ENCODE results near the gene HDAC4.

Gene HDAC4

GRCh38 chr2:239223310-239224198 lies 177.3 kb downstream of the HDAC4 start:
- no peaks in the 10 kb centered on the region for H3K27me3 Mint-ChIP-seq (ENCODE audit: low read depth)
- H3K4me1 Mint-ChIP-seq (ENCODE audit: low read depth): peaks cover 40% of the 10 kb centered on the region
- DNase-seq (ENCODE audit: low spot score): no peak
- H3K27ac Mint-ChIP-seq: no peak overlapping the region
- no peak overlapping the region for H3K4me3 Mint-ChIP-seq
- H3K36me3 Mint-ChIP-seq (ENCODE audit: low read depth): peaks cover 26% of the 10 kb centered on the region
- no peaks in the 10 kb centered on the region for H3K9me3 Mint-ChIP-seq

DNA sequence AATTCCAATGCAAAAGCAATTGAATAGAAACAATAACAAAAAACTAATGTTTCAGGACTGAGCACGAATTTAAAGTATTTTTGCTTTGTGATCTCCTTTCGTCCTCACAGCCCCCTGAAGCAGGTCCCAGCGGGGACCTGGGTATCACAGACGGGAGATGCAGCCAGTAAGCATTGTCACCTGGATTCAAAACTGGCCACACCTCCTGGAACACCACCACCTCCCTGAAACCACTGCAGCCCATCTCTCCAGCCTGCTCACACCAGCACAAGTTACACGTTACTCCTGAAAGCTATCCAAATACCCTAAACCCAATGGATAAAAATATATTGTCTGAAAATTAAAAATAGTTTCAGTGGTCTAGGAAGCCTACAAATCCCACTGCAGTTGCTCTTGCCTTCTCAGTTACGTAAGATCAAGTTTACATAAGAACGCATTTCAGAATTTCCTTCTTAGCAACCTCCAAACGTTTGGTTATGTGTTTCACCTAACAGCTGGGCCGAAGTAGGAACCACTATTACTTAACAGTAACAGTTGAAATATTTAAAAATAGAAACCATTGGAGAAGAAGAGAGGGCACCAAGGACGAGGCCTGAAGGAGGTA lies 178.0 kb downstream of the HDAC4 start:
- DNase-seq (ENCODE audit: low spot score): no peak
- H3K4me3 Mint-ChIP-seq: peak overlapping the region; percentile 56
- peaks cover 26% of the 10 kb centered on the region for H3K36me3 Mint-ChIP-seq (ENCODE audit: low read depth)
- no peaks in the 10 kb centered on the region for H3K27me3 Mint-ChIP-seq (ENCODE audit: low read depth)
- no peaks in the 10 kb centered on the region for H3K9me3 Mint-ChIP-seq
- H3K27ac Mint-ChIP-seq: peak overlapping the region; percentile 24
- peaks cover 40% of the 10 kb centered on the region for H3K4me1 Mint-ChIP-seq (ENCODE audit: low read depth)

DNA sequence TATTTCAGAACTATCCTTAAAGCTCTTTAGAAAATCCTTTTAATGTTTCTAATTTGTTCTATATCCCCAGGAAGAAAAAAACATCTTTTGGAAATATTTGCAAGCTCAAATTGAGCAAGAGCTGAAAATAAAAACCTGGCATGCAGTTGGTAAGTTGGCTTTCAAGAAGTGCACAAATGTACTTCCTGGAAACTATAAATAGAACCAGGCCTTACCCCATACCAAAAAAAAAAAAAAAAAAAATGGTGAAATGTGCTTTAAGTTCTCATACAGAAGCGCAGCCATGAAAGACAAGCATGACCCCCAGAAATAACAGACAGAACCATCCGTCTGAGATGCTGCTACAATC lies 178.5 kb downstream of the HDAC4 start:
- peaks cover 43% of the 10 kb centered on the region for H3K4me1 Mint-ChIP-seq (ENCODE audit: low read depth)
- H3K36me3 Mint-ChIP-seq (ENCODE audit: low read depth): peaks cover 30% of the 10 kb centered on the region
- peak overlapping the region; percentile 56 for H3K4me3 Mint-ChIP-seq
- no peaks in the 10 kb centered on the region for H3K27me3 Mint-ChIP-seq (ENCODE audit: low read depth)
- peak overlapping the region; percentile 36 for H3K27ac Mint-ChIP-seq
- no peaks in the 10 kb centered on the region for H3K9me3 Mint-ChIP-seq
- DNase-seq (ENCODE audit: low spot score): no peak

- peaks cover 35% of the 10 kb centered on the region for H3K36me3 Mint-ChIP-seq (ENCODE audit: low read depth)
- H3K27me3 Mint-ChIP-seq (ENCODE audit: low read depth): no peaks in the 10 kb centered on the region
- H3K4me1 Mint-ChIP-seq (ENCODE audit: low read depth): peaks cover 53% of the 10 kb centered on the region
- no peaks in the 10 kb centered on the region for H3K9me3 Mint-ChIP-seq
- H3K4me3 Mint-ChIP-seq: no peak overlapping the region
- DNase-seq (ENCODE audit: low spot score): no peak
- no peak overlapping the region for H3K27ac Mint-ChIP-seq
These were observed 179.8 kb downstream of the HDAC4 start for GRCh38 chr2:239220981-239221396.

- Mint-ChIP-seq H3K27me3 (ENCODE audit: low read depth) (no peaks in the 10 kb centered on the region), H3K36me3 (ENCODE audit: low read depth) (peaks cover 38% of the 10 kb centered on the region), H3K4me1 (ENCODE audit: low read depth) (peaks cover 53% of the 10 kb centered on the region), H3K27ac (no peak overlapping the region), H3K4me3 (no peak overlapping the region), H3K9me3 (no peaks in the 10 kb centered on the region)
- DNase-seq (ENCODE audit: low spot score): no peak
These were observed 180.5 kb downstream of the HDAC4 start for GRCh38 chr2:239220341-239220740.

- peaks cover 53% of the 10 kb centered on the region for H3K4me1 Mint-ChIP-seq (ENCODE audit: low read depth)
- H3K36me3 Mint-ChIP-seq (ENCODE audit: low read depth): peaks cover 33% of the 10 kb centered on the region
- H3K9me3 Mint-ChIP-seq: no peaks in the 10 kb centered on the region
- H3K27ac Mint-ChIP-seq: peak overlapping the region; percentile 89
- H3K4me3 Mint-ChIP-seq: peak overlapping the region; percentile 86
- peak; percentile 65 for DNase-seq (ENCODE audit: low spot score)
- no peaks in the 10 kb centered on the region for H3K27me3 Mint-ChIP-seq (ENCODE audit: low read depth)
These were observed 184.1 kb downstream of the HDAC4 start for GRCh38 chr2:239216614-239217273.

DNA sequence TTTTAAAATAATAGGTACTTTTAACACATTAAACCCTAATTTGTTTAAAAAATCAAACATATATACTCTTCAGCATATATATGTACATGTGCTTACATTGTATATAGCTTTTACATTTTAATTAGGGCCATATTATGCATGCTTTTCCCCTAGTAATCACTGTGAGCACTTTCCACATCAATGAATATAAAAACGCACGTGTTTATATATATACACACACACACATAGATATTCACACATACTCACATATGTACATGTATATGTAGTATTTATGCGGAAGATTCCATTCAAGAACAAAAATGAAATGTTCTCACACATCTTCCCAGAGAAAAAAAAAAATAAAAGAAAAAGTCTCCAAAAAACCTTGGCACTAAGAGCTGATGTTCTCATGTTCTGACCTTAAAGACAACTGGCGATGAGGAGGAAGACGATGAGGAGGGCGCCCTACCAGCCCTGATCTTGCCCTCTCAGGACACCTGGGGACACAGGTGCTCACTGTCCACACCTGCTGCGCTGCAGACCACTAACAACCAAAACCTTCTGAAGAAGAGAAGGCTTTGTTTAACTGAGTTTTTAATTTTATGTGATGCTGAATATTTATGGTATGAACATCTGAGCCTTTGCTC lies 184.7 kb downstream of the HDAC4 start:
- peaks cover 31% of the 10 kb centered on the region for H3K36me3 Mint-ChIP-seq (ENCODE audit: low read depth)
- peaks cover 56% of the 10 kb centered on the region for H3K4me1 Mint-ChIP-seq (ENCODE audit: low read depth)
- no peaks in the 10 kb centered on the region for H3K9me3 Mint-ChIP-seq

DNA sequence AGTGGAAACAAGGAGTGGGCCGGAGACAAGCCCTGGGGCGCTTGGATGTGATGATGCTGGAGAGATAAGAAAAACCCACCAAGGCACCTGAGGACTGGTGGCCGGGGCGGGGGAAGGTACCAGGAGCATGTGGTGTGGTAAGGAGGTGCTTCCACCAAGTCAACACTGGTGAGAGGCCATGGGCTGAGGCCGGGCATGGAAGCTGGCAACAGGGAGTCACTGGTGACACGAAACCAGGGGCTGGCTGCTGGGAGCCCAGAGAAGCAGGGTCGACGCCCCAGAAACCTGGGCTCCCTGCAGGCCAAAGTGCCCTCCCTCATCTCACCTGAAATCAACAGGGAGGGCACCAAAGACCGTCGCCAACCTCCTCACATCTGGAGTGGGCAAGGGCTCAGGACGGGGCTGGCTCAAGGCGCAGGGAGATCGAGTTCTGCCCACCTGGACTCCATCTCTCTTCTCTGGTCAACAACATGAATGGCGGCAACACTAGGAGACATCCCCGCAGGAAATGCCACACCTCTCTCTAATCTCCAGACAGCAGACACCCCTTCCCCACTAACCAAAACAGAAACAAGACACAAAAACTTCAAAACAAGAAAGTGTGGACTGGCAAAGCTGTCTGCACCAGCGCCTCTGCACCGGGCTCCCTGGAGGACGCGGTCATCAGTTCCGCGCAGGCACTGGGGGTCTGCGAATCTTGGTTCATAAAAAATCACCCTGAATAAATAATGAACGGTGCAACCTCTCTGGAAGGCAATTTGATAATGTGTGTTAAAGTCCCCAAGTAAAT lies 185.5 kb downstream of the HDAC4 start:
- DNase-seq (ENCODE audit: low spot score): no peak
- Mint-ChIP-seq H3K27ac (no peak overlapping the region), H3K36me3 (ENCODE audit: low read depth) (peaks cover 28% of the 10 kb centered on the region), H3K4me3 (no peak overlapping the region), H3K4me1 (ENCODE audit: low read depth) (peaks cover 51% of the 10 kb centered on the region), H3K27me3 (ENCODE audit: low read depth) (no peaks in the 10 kb centered on the region), H3K9me3 (no peaks in the 10 kb centered on the region)

More for the DNA sequence above, 184.7 kb downstream of the HDAC4 start:
- DNase-seq (ENCODE audit: low spot score): no peak
- H3K27ac Mint-ChIP-seq: peak overlapping the region; percentile 89
- no peaks in the 10 kb centered on the region for H3K27me3 Mint-ChIP-seq (ENCODE audit: low read depth)
- H3K4me3 Mint-ChIP-seq: peak overlapping the region; percentile 86

- H3K27ac Mint-ChIP-seq: peak overlapping the region; percentile 43
These were observed 186.1 kb downstream of the HDAC4 start for GRCh38 chr2:239214725-239215124.

DNA sequence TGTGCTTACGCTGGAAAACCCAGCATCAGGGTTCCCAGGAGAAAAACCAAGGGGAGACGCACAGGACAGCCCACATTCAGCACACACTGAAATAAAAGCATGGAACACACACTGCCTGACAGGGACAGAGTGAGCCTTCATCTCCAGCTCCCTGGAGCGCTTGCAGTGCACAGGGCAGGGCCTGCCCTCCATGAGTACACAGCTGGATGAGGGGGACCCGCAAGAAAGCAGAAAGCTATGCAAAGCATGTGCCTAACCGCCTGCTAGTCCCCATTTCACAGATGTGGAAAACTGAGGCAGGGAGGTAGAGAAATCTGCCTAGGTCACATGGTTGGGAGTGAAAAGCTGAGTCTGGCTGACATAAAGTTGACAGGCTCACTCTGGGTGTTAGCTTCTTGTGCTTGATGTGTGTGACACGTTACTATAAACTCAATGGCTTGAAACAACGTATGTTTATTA lies 187.1 kb downstream of the HDAC4 start:
- no peaks in the 10 kb centered on the region for H3K9me3 Mint-ChIP-seq

More at GRCh38 chr2:239214725-239215124, 186.1 kb downstream of the HDAC4 start:
- Mint-ChIP-seq H3K27me3 (ENCODE audit: low read depth) (no peaks in the 10 kb centered on the region), H3K4me3 (no peak overlapping the region), H3K4me1 (ENCODE audit: low read depth) (peaks cover 51% of the 10 kb centered on the region), H3K36me3 (ENCODE audit: low read depth) (peaks cover 23% of the 10 kb centered on the region), H3K9me3 (no peaks in the 10 kb centered on the region)
- DNase-seq (ENCODE audit: low spot score): no peak

DNA sequence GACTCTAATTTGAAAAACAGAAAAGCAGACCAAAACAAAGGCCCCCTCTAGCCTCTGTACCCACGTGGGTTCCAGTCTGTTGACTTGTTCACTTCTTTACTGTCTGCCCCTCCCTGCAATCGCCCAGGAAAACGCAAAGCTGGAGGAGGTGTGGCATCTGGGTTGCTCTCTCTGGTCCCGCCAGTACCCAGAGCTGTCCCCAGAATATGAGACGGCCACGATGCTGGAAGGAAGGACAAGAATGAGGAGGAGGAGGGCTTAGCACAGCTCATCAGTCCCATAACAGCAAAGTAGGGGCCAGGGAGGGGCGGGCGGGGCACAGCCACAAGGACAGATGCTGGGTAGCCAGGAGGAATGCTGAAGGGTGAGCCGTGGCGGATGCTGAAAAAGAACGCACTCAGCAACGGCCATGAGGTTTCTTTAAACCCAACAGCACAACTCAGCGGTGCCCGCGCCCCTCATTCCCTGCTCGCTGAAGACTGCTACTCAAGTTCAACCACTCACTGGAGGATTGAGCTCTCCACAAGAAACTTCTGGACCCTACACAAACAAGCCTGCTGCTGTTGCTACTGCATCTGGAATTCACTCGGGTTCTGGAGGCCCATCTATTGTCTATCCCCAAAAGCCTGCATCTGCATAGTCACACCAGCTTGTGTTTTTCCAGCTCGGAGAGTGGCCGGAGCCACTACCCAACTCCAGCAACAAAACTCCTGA lies 187.7 kb downstream of the HDAC4 start:
- no peak overlapping the region for H3K27ac Mint-ChIP-seq
- H3K27me3 Mint-ChIP-seq (ENCODE audit: low read depth): no peaks in the 10 kb centered on the region
- no peak for DNase-seq (ENCODE audit: low spot score)
- peaks cover 18% of the 10 kb centered on the region for H3K36me3 Mint-ChIP-seq (ENCODE audit: low read depth)
- no peak overlapping the region for H3K4me3 Mint-ChIP-seq
- peaks cover 58% of the 10 kb centered on the region for H3K4me1 Mint-ChIP-seq (ENCODE audit: low read depth)
- no peaks in the 10 kb centered on the region for H3K9me3 Mint-ChIP-seq

More for the DNA sequence above, 187.1 kb downstream of the HDAC4 start:
- no peak overlapping the region for H3K4me3 Mint-ChIP-seq
- H3K27ac Mint-ChIP-seq: no peak overlapping the region
- peaks cover 18% of the 10 kb centered on the region for H3K36me3 Mint-ChIP-seq (ENCODE audit: low read depth)
- H3K4me1 Mint-ChIP-seq (ENCODE audit: low read depth): peaks cover 56% of the 10 kb centered on the region
- H3K27me3 Mint-ChIP-seq (ENCODE audit: low read depth): no peaks in the 10 kb centered on the region
- no peak for DNase-seq (ENCODE audit: low spot score)

GRCh38 chr2:239212121-239212928 lies 188.5 kb downstream of the HDAC4 start:
- Mint-ChIP-seq H3K9me3 (no peaks in the 10 kb centered on the region), H3K4me1 (ENCODE audit: low read depth) (peaks cover 53% of the 10 kb centered on the region), H3K36me3 (ENCODE audit: low read depth) (peaks cover 14% of the 10 kb centered on the region), H3K27ac (no peak overlapping the region), H3K4me3 (no peak overlapping the region), H3K27me3 (ENCODE audit: low read depth) (no peaks in the 10 kb centered on the region)
- no peak for DNase-seq (ENCODE audit: low spot score)
